Activated CD4-positive, alpha-beta T cell treated with anti-CD3 and anti-CD28 coated beads, Interleukin-2, Interleukin-4, amounts not matched to agents 100 ng/mL and 50 ng/mL, durations not matched to agents 16 hours and 8 hours (primary cell): ENCODE results near the gene CD22.
"Not testable (repeated sequence)": the region's sequence is repeated elsewhere in the genome, so short reads cannot be mapped to it uniquely, and the experiment has no call there.

Source experiments
- DNase-seq: peaks from one replicate; pipeline ENCODE4 v3.0.0-alpha.2; 2020; ENCODE audit warnings: low spot score

CD22 gene

GRCh38 chr19:35328851-35329285, at the start of gene CD22:
TSS of gene CD22 (plus strand) at chr19:35329187. CDS start at chr19:35332041, 2,854 bp downstream.
- DNase-seq = no peak

GRCh38 chr19:35279374-35279773, 49.6 kb upstream of the CD22 start:
- no peak for DNase-seq

GRCh38 chr19:35279985-35280821, 48.8 kb upstream of the CD22 start:
- no peak for DNase-seq

- no peak for DNase-seq
These were observed 47.7 kb upstream of the CD22 start for GRCh38 chr19:35281303-35281702.

GRCh38 chr19:35284153-35285094, 44.6 kb upstream of the CD22 start:
- no peak for DNase-seq

- DNase-seq = no peak
These were observed 43.9 kb upstream of the CD22 start for GRCh38 chr19:35285095-35285449.

GRCh38 chr19:35285465-35285864, 43.5 kb upstream of the CD22 start:
- not testable (repeated sequence) for DNase-seq

GRCh38 chr19:35286101-35286500, 42.9 kb upstream of the CD22 start:
- DNase-seq = not testable (repeated sequence)

GRCh38 chr19:35287713-35288112, 41.3 kb upstream of the CD22 start:
- no peak for DNase-seq

- no peak for DNase-seq
These were observed 40.7 kb upstream of the CD22 start for GRCh38 chr19:35288331-35288730.

GRCh38 chr19:35288906-35289305, 40.1 kb upstream of the CD22 start:
- DNase-seq = no peak

- DNase-seq = no peak
These were observed 38.4 kb upstream of the CD22 start for GRCh38 chr19:35290381-35291127.

- no peak for DNase-seq
These were observed 37.7 kb upstream of the CD22 start for GRCh38 chr19:35291259-35291658.

- no peak for DNase-seq
These were observed 37.1 kb upstream of the CD22 start, which contains the start of gene MAG for GRCh38 chr19:35291916-35292315. TSS of gene MAG (plus strand) at chr19:35292161. CDS start at chr19:35295409, 3,248 bp downstream.

- DNase-seq = no peak
These were observed 36.3 kb upstream of the CD22 start for GRCh38 chr19:35292421-35293362.

- DNase-seq = no peak
These were observed 35.6 kb upstream of the CD22 start for GRCh38 chr19:35293363-35293739.

GRCh38 chr19:35293808-35294207, 35.2 kb upstream of the CD22 start:
- no peak for DNase-seq

GRCh38 chr19:35294328-35294727, 34.7 kb upstream of the CD22 start:
- no peak for DNase-seq

GRCh38 chr19:35294859-35295791, 33.9 kb upstream of the CD22 start:
- no peak for DNase-seq
